Activated B cell treated with CpG ODN at 0.5 μM for 24 hours (primary cell): Measurements from ENCODE around the gene TERT. TPM values are rescaled to one million over a fixed set of nuclear protein-coding genes. Genes with fewer than 3 reads are reported as not detected.

Experiments
- ATAC-seq: fragments of 200-7000 bp; cut with Tn5 transposase; one replicate; pipeline ENCODE4 v1.10.0; 2021; ENCODE audit warnings: low read depth, mild to moderate bottlenecking, moderate library complexity
- CTCF ChIA-PET: fragments of 350-600 bp; sonication (Branson Sonifier 250); formaldehyde crosslinking; loops from one replicate; lab custom pipeline; 2021; ENCODE audit warnings: antibody characterized with exemption; lab: Charles Lee
- POLR2A ChIA-PET: fragments of 350-600 bp; sonication (Branson Sonifier 250); formaldehyde crosslinking; loops from one replicate; lab custom pipeline; 2021; ENCODE audit warnings: antibody characterized with exemption; lab: Charles Lee
- DNase-seq: peaks from one replicate; pipeline ENCODE4 v3.0.0; 2022
- H3K27ac Mint-ChIP-seq: one replicate; pipeline ENCODE4 v1.8.0; 2020; ENCODE audit warnings: mixed read lengths
- H3K27me3 Mint-ChIP-seq: one replicate; pipeline ENCODE4 v1.8.0; 2021; ENCODE audit warnings: mixed read lengths
- H3K36me3 Mint-ChIP-seq: one replicate; pipeline ENCODE4 v1.8.0; 2021; ENCODE audit warnings: low read depth, mixed read lengths
- H3K4me1 Mint-ChIP-seq: one replicate; pipeline ENCODE4 v1.8.0; 2021; ENCODE audit warnings: mixed read lengths
- H3K4me3 Mint-ChIP-seq: one replicate; pipeline ENCODE4 v1.8.0; 2020; ENCODE audit warnings: mild to moderate bottlenecking, mixed read lengths
- H3K9me3 Mint-ChIP-seq: one replicate; pipeline ENCODE4 v1.8.0; 2020; ENCODE audit warnings: mixed read lengths
- CTCF ChIP-seq: fragments of 200-600 bp; IDR thresholded peaks from one replicate; pipeline ENCODE4 v1.8.0; 2022; ENCODE audit warnings: antibody characterized with exemption, mild to moderate bottlenecking
- intact Hi-C: fragments of 100-400 bp; cut with micrococcal nuclease; formaldehyde crosslinking; loops from one replicate; pipeline ENCODE4 v1.15.1; 2024
- total RNA-seq: library from RNA; stranded (reverse); gene quantifications from 2 replicates; pipeline ENCODE4 v1.2.3, GENCODE V29; 2022

TERT gene
- total RNA-seq, 1 donor from 2014 or later: 0.35 TPM

GRCh38 chr5:1320436-1321344 is 25.8 kb upstream of the TERT start:
- Mint-ChIP-seq H3K36me3 (peaks cover 77% of the 10 kb centered on the region), H3K4me1 (peaks cover 15% of the 10 kb centered on the region), H3K27me3 (no peaks in the 10 kb centered on the region), H3K9me3 (no peaks in the 10 kb centered on the region), H3K27ac (no peak overlapping the region), H3K4me3 (no peak overlapping the region)
- no peak for DNase-seq
- no peak for TF ChIP-seq CTCF
- CTCF ChIA-PET: no interaction called here
- no peak for ATAC-seq
- POLR2A ChIA-PET: interaction anchor here (0.5 kb wide), 1 partner anchor 988 kb away, joined by 3 read pairs; no protein-coding TSS in a partner anchor
- intact Hi-C loops: no loop called here

GRCh38 chr5:1319436-1320256 is 24.8 kb upstream of the TERT start:
- intact Hi-C loops: no loop called here
- ChIA-PET CTCF (no interaction called here), POLR2A (no interaction called here)
- DNase-seq: no peak
- Mint-ChIP-seq H3K4me1 (peaks cover 25% of the 10 kb centered on the region), H3K27ac (no peak overlapping the region), H3K36me3 (peaks cover 71% of the 10 kb centered on the region), H3K4me3 (no peak overlapping the region), H3K27me3 (no peaks in the 10 kb centered on the region), H3K9me3 (no peaks in the 10 kb centered on the region)
- no peak for TF ChIP-seq CTCF
- ATAC-seq: no peak

- H3K4me3 Mint-ChIP-seq: no peak overlapping the region
- H3K36me3 Mint-ChIP-seq: peaks cover 62% of the 10 kb centered on the region
- no peak for TF ChIP-seq CTCF
- intact Hi-C loops: no loop called here
- H3K9me3 Mint-ChIP-seq: no peaks in the 10 kb centered on the region
- no peak overlapping the region for H3K27ac Mint-ChIP-seq
- DNase-seq (no peak), ATAC-seq (no peak)
- ChIA-PET CTCF (no interaction called here), POLR2A (no interaction called here)
- no peaks in the 10 kb centered on the region for H3K27me3 Mint-ChIP-seq
- peaks cover 31% of the 10 kb centered on the region for H3K4me1 Mint-ChIP-seq
These were observed 23.9 kb upstream of the TERT start for GRCh38 chr5:1318659-1319251.

GRCh38 chr5:1317921-1318565 is 23.2 kb upstream of the TERT start:
- ChIA-PET POLR2A (interaction anchor here (1.1 to 1.2 kb wide), 2 partner anchors 9 to 27 kb away, joined by 3 read pairs; partner anchors contain the start of gene CLPTM1L), CTCF (no interaction called here)
- H3K4me3 Mint-ChIP-seq: no peak overlapping the region
- peaks cover 60% of the 10 kb centered on the region for H3K36me3 Mint-ChIP-seq
- peaks cover 38% of the 10 kb centered on the region for H3K4me1 Mint-ChIP-seq
- ATAC-seq (no peak), DNase-seq (no peak)
- H3K9me3 Mint-ChIP-seq: no peaks in the 10 kb centered on the region
- intact Hi-C loops: no loop called here
- H3K27me3 Mint-ChIP-seq: no peaks in the 10 kb centered on the region
- H3K27ac Mint-ChIP-seq: no peak overlapping the region
- TF ChIP-seq CTCF: no peak
